Tibial nerve (tissue), 4 donors: Measurements from ENCODE around the gene WBP11. TPM values are rescaled to one million over a fixed set of nuclear protein-coding genes. Genes with fewer than 3 reads are reported as not detected.

Source experiments
- DNase-seq, 2 donors: peaks; one replicate each; pipeline ENCODE4 v3.0.0-alpha.2; 2019; ENCODE audit warnings: low spot score in 2 of 2
- H3K27ac ChIP-seq, 4 donors: fragments of 200-600 bp; sonication (generic) in 3 of 4; one replicate each; pipeline ENCODE4 v1.5.1; 2017 to 2019; ENCODE audit warnings: mild to moderate bottlenecking in 1 of 4
- H3K27me3 ChIP-seq, 2 donors: fragments of 200-600 bp; sonication (generic) in 1 of 2; one replicate each; pipeline versions ENCODE4 v1.5.1 to v1.6.0; 2017 to 2019
- H3K36me3 ChIP-seq, 3 donors: fragments of 200-600 bp; sonication (generic); one replicate each; pipeline ENCODE4 v1.5.1; 2018 to 2019
- H3K4me1 ChIP-seq, 4 donors: fragments of 200-600 bp; sonication (generic) in 3 of 4; one replicate each; pipeline ENCODE4 v1.5.1; 2017 to 2019
- H3K4me3 ChIP-seq, 4 donors: fragments of 200-600 bp; sonication (generic) in 3 of 4; one replicate each; pipeline ENCODE4 v1.5.1; 2017 to 2019; ENCODE audit warnings: mild to moderate bottlenecking in 1 of 4, moderate library complexity in 1 of 4
- H3K9me3 ChIP-seq, 4 donors: fragments of 200-600 bp; sonication (generic) in 3 of 4; one replicate each; pipeline ENCODE4 v1.5.1; 2017 to 2019
- CTCF ChIP-seq, 5 experiments: fragments of 200-600 bp in 3 of 5; fragments of 450-650 bp in 2 of 5; sonication (generic) in 3 of 5; IDR thresholded peaks; one replicate each; pipeline ENCODE4 v1.5.1; 2016 to 2019; ENCODE audit warnings: antibody characterized with exemption in 5 of 5, mild to moderate bottlenecking in 3 of 5, moderate library complexity in 2 of 5
- EP300 ChIP-seq, 2 donors: sonication (generic); formaldehyde crosslinking; IDR thresholded peaks; one replicate each; pipeline ENCODE4 v1.6.1; 2017; ENCODE audit warnings: antibody characterized with exemption in 2 of 2, mild to moderate bottlenecking in 1 of 2
- POLR2A ChIP-seq, 2 donors: fragments of 450-650 bp; IDR thresholded peaks; one replicate each; pipeline ENCODE4 v1.6.1; 2017; ENCODE audit warnings: antibody characterized with exemption in 2 of 2, mild to moderate bottlenecking in 2 of 2, moderate library complexity in 2 of 2
- WGBS, 2 donors: methylation state at CpG; one replicate each; pipeline ENCODE4 v1.1.5; 2018; 5-methylcytosine and 5-hydroxymethylcytosine counted together
- total RNA-seq, 4 donors: library from RNA; depleted of rRNA; stranded (reverse); fragments of >200 nt; gene quantifications; one replicate each; pipeline ENCODE4 v1.1.0, GENCODE V29; 2016

Gene WBP11
- total RNA-seq, 4 donors from 2014 or later: 11.7 to 22.6 (median 19.2) TPM

DNA sequence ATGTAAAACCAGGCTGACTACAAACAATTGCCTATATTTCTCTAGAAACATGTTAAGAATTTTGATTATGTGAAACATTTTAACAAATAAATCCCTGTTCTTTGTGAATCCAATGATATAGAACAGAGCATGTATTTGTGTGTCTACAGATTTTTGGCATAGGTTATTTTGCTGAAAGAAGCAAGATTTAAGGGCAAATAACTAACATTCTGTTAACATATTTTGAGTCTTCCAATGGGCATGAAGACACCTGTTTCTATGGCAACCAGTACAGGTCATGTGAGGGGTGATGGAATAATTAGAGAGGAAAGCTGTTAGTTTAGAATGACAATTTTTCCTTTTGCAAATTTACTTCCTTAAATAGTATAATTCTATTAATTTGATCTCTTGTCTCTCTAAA lies 31.2 kb upstream of the WBP11 start:
- TF ChIP-seq EP300 (IDR thresholded peaks at IDR 0.05) (no peak), POLR2A (IDR thresholded peaks at IDR 0.05) (no peak), CTCF (IDR thresholded peaks at IDR 0.05) (no peak)
- Histone ChIP-seq H3K4me1 (peaks cover 0 to 23% (median 8%) of the 10 kb centered on the region in 4 donors), H3K27me3 (no peaks in the 10 kb centered on the region), H3K36me3 (no peaks in the 10 kb centered on the region), H3K27ac (peak overlapping the region in 2 of 4 donors; percentile 75 to 76), H3K4me3 (no peak overlapping the region), H3K9me3 (no peaks in the 10 kb centered on the region)
- no peak for DNase-seq

- Histone ChIP-seq H3K27ac (peak overlapping the region in 2 of 4 donors; percentile 34 to 76), H3K27me3 (no peaks in the 10 kb centered on the region), H3K9me3 (no peaks in the 10 kb centered on the region), H3K36me3 (no peaks in the 10 kb centered on the region), H3K4me3 (no peak overlapping the region), H3K4me1 (peaks cover 0 to 23% (median 8%) of the 10 kb centered on the region in 4 donors)
- WGBS, 2 donors: 22 to 36% methylated on average over 1 of the region's 1 CpG
- TF ChIP-seq CTCF (IDR thresholded peaks at IDR 0.05) (no peak), POLR2A (IDR thresholded peaks at IDR 0.05) (no peak), EP300 (IDR thresholded peaks at IDR 0.05) (no peak)
- no peak for DNase-seq
These were observed 30.7 kb upstream of the WBP11 start for GRCh38 chr12:14833952-14834351.

DNA sequence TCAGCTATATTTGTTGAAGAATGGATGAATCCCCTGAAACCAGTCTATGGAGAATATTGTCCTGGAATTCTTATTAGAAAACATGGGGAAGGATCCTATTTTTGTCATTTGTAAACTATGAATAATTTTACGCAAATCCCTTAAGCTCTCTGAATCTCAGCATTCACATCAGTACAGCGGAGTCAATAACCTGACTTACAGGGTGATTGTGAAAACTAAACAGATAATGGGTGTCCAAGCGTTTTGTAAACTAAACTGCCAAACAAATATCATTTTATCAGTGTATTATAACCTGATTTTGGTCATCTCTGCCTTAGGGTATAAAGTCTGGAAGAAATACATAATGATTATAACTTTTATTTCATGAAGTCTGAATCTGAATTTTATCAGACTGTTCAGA lies 30.1 kb upstream of the WBP11 start:
- no peak for TF ChIP-seq EP300 (IDR thresholded peaks at IDR 0.05)
- no peak for TF ChIP-seq POLR2A (IDR thresholded peaks at IDR 0.05)
- no peak for TF ChIP-seq CTCF (IDR thresholded peaks at IDR 0.05)
- WGBS, 2 donors: 76 to 80% methylated on average over 3 of the region's 3 CpGs
- H3K9me3 ChIP-seq: no peaks in the 10 kb centered on the region
- no peaks in the 10 kb centered on the region for H3K27me3 ChIP-seq
- no peaks in the 10 kb centered on the region for H3K36me3 ChIP-seq
- H3K4me3 ChIP-seq: no peak overlapping the region
- H3K4me1 ChIP-seq: peaks cover 0 to 23% (median 8%) of the 10 kb centered on the region in 4 donors
- H3K27ac ChIP-seq: peak overlapping the region in 2 of 4 donors; percentile 34 to 76
- DNase-seq: no peak

GRCh38 chr12:14828892-14829291 lies 25.6 kb upstream of the WBP11 start:
- Histone ChIP-seq H3K4me3 (no peak overlapping the region), H3K27me3 (no peaks in the 10 kb centered on the region), H3K9me3 (no peaks in the 10 kb centered on the region), H3K27ac (no peak overlapping the region), H3K4me1 (peaks cover 0 to 8% (median 0%) of the 10 kb centered on the region in 4 donors), H3K36me3 (no peaks in the 10 kb centered on the region)
- TF ChIP-seq POLR2A (IDR thresholded peaks at IDR 0.05): no peak
- no peak for TF ChIP-seq EP300 (IDR thresholded peaks at IDR 0.05)
- no peak for TF ChIP-seq CTCF (IDR thresholded peaks at IDR 0.05)
- DNase-seq: no peak

GRCh38 chr12:14827043-14827442 lies 23.8 kb upstream of the WBP11 start:
- WGBS, 2 donors: 89 to 92% methylated on average over 2 of the region's 2 CpGs
- TF ChIP-seq CTCF (IDR thresholded peaks at IDR 0.05) (no peak), EP300 (IDR thresholded peaks at IDR 0.05) (no peak), POLR2A (IDR thresholded peaks at IDR 0.05) (no peak)
- peak overlapping the region in 2 of 4 donors; percentile 57 to 72 for H3K27ac ChIP-seq

More at GRCh38 chr12:14827043-14827442, 23.8 kb upstream of the WBP11 start:
- DNase-seq: no peak
- Histone ChIP-seq H3K27me3 (no peaks in the 10 kb centered on the region), H3K9me3 (no peaks in the 10 kb centered on the region), H3K4me3 (no peak overlapping the region), H3K4me1 (peaks cover 0 to 6% (median 0%) of the 10 kb centered on the region in 4 donors), H3K36me3 (no peaks in the 10 kb centered on the region)
